HG03457 (cell line): Measurements from ENCODE around the gene ZBTB20.

Source experiments
- ATAC-seq: cut with Tn5 transposase; IDR thresholded peaks from one replicate; pipeline ENCODE4 v1.9.1; 2021; ENCODE audit warnings: moderate number of reproducible peaks; ENCODE audit not compliant: unreplicated experiment

ZBTB20 gene

DNA sequence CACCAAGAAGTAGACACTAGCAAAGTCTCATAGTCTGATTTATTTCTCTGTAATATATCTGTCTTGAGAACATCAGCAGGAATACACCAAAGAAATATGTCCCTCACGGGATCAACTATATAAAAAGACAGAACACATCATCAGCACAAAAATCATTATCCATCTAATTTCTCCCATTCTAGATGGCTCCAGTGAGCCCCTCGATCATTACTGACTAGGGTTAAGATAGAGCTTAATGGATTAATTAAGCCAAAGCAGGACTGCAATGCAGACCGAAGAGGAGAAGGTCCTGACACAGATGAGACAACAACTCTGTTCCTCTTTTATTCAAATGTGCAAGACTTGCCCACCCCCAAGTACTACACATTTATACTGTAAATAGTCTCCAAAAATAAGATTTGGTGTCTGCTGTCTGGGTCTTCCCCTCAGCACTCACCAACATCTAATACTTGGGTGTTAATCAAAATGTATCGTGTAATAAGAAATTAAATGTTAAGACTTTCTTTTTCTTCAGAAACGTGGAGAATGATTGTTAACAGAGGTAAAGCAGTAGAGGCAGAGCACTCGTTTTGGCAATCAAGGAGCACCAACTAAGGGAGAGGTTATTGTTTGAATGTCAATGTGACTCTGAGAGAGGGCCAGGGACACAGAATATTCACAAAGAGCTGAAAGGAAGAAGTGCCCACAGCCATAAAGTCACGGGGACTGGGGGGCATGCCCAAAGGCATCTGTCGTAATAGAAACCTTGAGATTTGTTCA is 719.6 kb downstream of the ZBTB20 start:
- no peak for ATAC-seq

DNA sequence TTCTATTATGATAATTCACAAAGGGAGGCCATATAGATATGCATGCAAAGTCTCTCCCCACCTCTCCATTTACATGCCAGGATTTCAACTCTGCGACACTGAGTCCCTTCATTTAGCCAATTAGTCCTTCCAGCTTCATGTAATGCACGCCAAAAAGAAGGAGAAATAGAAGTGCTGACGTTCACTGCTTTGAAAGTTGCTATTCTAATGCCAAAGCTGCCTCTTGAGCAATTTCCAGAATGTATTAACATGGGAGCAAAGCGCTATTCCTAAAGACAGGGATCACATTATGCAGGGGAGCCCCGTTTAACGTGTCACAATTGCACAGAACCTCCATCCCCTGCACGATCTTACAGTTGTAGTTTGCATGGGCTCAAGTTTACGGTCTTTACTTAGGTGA is 722.8 kb downstream of the ZBTB20 start:
- no peak for ATAC-seq

DNA sequence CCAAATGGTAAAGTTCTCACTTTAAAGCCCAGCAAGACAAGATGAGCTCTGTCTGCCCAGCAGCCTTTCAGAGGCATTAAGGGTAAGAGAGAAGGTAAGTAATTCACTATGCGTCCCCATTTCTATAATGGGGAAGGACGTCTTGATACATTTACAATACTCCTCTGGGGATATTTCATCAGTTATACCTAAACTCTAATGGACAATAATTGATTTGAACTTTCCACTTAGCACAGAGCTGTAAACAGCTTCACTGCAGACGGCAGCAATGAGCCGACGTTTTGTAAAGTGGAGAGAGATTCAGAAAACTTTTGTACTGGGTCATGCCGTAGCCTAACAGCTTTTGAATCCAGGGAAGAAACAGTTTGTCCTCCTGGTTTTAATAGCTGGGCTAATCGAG is 725.9 kb downstream of the ZBTB20 start:
- ATAC-seq, result no peak

DNA sequence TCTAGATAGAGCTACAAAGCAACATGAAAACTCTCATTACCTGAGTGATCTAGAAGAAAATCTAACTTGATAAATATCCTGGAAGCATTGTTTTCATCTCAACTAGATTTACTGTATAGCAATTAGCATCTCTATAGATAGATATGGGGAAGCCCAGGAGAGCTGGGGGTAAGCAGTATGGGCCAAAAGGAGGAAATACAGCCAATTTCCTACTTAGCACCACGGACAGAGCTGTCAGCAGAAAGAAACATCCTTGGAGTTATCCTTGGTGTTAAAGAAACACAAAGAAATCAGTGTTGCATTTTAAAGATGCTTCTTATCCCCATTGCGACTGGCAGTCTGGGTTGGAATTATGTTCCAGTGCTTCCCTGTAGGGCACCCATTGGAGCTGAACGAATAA is 727.0 kb downstream of the ZBTB20 start:
- no peak for ATAC-seq

DNA sequence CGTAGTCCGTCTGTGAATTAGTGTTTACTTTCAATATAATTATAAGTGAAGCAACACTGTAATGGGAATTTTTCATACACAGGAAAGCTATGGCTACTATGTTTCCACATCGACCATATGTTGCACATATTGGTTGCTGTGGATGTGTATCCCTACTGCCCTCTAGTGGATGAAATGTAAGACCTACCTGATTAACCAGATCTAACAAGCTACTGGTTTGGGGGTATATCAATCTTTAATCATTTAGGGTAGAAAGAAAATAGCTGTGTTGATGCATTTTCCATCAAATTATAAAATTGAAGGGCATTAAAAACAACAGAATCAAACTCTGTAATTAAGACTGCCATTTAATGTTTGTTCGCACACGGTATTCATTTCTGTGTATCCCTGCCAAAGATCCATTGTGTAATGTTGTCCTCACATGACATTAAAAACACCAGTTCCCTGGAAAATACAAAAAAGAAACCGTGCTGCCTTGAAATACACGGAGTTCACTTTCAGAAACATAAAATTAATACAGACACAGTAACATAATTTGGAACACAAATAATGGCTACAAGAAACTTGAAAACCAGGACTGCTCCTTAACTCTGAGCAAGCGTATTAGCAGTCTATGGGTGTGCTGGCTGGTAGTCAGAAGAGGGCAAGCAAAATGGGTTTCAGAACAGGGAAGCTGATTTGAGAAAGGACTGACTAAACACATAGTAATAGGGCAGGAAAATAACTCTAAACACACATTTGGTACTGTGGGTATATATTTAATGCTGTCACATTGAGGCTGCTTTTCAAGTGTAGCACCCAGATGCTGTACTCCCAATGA is 728.2 kb downstream of the ZBTB20 start:
- ATAC-seq, result no peak

DNA sequence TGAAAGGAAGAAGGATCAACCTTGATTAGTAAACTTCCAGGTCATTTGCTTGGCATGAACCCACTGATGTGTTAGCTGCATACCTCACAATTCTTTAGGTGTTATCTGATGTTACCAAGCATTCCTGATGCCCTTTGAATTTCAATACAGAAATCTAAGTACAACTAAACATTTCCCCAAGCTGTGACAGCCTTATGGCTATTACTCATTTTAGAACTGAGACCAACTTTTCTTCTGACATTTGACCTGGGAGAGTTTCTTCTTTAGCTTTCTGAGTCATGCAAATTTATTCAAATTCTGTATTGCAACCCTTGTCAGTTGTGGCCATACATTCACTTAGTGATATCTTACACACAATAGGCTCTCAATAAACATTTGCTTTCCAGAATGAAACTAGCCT is 729.0 kb downstream of the ZBTB20 start:
- ATAC-seq, result peak; percentile 75

DNA sequence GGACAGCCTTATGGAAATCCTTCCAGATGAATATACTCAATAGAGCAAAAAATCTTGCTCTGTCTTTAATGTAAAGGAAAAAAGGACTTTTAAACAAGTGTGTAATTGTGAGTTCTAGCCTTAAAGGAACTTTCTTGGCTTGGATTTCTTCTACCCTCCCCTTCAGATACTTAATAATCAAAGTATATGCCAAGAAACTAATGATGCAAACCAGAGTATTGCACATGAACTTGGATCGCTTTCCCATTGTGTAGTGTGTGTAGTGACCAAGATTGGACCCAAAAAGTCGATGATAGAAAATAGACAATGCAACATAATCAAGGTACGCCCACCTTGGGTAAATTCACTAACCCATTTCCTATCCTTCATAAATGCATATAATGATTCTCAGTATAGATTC is 729.4 kb downstream of the ZBTB20 start:
- ATAC-seq, result no peak

DNA sequence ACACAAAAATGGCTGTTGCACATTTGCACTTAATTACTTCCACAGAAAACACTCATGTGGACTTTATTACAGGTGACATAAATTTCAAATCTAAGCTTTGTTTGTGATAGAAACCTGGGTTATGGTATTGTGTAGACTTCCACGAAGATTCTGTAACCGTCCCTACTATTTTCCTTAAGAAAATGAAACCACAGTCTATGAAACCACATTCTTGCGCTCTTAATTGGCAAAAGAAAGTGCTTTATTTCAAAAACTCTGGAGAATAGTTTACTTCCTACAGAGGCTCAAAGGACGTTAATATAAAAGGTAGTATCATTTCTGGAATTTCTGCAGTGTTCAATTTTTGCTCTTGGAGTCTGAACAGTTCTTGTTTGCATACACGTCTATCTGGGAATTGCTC is 729.8 kb downstream of the ZBTB20 start:
- no peak for ATAC-seq

DNA sequence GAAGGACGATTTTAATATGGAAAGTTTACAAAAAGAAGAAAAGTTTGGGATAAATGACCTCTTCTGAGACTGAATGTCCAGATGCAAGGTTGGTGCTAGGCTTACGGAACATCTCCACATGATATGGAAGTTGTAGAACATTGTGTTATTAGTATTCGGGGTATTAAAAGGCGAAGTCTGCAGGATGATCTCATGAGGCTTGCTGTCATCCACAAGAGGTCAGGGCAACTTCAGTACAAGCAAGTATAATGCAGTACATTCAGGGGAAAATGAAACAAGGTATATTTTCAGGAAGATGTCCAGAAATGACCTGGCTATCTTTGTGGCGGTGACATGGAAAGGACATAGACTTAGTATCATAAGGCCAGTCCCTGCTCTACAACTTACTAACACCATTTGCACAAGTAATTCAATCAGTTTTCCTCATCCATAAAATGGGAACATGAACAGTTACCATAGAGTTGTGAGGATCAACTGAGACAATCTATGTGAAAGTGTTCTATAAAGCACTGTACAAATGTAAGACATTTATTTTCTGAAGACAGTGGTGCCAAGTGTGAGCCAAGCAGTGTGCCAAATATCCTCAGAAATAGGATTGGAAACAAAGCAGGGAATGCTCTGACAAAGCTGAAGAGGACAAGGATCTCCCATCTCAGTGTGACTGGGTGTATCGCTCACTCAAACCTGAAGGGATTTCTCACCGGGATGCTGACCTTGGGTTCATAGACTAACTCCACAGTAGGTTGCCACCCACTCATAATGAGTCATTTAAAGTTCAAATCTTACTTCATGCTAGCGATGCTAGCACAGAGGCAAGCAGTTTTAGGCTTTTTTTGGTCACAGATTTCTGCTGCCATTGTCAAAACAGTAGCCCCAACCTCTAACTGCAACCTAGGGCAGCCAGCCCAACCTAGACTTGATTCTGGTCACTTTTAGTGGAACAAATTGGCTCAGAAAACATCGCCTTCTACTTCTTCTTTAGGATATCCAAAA is 735.0 kb downstream of the ZBTB20 start:
- ATAC-seq, result peak; percentile 53

DNA sequence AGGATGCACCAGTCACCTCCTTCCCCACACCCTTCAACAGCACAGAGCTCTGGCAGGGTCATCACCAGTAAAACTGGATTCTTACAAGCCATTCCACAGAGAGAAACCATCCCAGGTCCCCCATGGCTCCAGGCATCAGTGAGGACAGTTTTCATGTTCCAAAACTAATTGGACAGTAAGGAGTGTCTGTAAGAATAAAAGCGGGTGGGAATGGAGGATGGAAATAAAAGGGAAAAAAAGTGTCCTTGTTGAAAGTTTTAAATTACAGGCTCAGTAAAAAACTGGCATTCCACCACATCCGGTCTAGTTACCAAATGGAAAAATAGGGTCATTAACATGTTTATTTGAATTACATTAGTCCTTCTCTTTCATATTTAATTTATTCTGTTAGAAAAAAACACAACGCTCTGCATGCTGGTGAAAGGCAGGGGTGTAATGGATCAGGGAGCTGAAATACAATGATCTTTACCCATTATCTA is 735.9 kb downstream of the ZBTB20 start:
- no peak for ATAC-seq

DNA sequence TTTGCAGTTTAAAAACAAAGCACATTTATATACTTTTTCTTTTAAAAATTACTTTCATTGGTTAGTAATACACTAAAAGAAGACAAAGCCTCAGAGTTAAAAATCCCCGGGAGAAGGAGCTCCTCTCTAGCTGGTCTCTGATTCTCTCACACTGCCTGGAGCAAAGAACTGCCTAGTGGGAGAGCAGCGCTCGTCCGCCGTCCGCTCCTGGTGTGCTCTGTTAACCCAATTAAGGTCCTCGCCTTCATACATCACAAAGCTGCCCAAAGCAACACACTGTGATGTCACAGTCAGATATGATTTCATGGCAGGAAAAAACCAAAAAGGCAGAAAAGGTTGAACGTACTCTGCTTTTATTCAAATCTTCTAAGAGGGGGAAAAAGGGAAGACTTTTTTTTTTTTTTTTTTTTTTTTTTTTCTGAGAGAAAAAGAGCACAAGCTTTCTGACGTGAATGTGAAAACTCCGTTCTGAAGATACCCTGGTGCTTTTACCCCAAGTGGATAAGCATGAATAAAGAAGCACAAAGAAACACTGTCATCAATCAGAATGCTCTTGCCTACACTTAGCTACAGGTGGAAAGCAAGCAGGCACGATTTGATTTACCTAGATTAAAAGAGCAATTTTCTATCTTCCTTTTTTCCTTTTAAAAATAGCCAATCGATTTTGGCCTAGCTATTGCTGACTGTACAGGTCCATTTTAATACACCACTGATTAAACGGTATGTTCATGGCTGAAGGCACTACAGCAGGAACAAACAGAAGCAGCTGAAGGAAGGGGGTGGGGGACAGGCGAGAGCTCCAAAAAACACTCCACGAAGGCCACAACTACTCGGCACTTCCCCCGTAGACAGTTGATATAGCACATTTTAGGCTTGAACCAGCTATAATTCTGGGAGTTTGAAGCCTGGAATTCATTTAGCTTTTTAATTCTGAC is 738.1 kb downstream of the ZBTB20 start:
- ATAC-seq, result no peak

DNA sequence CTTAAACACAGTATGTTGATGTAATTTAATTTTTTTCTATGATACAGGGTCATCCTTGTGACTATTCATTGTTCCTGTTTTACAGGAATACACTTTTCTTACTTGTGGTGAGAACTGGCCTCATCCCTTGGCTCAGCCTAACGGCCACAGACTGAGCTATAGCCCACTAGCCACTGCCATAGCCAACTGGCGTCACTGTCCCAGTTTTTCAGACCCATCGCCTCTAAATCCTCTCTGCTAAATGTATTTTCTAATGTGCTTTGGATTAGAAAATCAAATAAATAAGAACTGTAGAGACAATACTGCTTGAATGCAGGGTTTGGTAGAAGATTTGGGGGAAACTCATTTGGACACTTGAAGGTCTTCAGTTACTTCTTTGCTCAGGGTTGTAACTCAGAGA is 740.2 kb downstream of the ZBTB20 start:
- ATAC-seq, result no peak

DNA sequence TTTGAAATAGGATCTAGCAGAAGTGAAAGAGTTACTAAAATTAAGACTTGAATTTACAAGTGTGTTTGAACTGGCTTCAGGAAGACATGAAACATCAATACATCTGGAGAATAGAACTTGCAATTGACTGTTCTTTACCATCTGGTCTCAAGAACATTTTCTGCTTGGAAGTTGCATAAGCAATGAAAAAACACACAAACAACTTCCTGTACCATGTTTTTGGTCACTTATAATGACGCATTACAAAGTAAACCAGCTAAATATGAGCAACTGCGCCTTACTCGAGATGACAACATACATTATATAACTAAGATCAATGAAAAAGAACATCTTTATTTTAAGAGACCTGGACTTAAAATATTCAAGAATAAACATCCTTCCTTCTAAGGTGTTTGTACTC is 740.8 kb downstream of the ZBTB20 start:
- no peak for ATAC-seq

DNA sequence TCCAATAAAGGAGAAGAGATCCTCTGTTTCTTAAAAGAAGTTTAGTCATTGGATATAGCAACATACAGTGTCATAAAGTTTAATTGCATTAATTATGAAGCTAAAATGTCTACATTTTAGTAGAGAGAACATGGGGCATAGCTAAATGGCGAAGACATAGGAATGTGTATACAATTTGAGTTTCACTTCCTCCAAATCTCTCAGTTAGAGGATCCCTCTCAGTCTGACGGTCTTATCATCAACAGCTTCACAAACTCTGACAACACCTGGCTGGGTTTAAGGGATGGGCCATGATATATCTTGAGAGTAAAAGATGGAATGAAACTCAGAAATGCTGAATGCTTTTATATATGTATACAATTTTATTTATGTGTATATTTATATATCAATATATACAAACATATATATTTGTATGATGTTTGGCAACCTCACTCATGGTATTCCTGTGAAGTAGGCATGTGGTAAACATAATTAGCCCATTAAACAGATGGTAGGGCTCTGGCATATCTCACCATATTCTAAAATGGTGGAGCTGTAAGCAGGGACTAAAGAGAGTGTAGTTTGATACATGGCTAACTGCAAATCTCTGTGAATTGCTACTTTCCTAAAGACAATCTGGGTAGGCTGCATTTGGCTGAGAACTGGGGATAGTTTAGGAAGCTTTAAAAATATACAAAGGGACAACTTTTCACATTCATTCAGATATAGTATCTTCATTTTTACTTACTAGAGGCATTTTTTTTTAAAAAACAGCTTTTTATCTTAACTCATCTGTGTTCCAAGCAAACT is 741.7 kb downstream of the ZBTB20 start:
- ATAC-seq, result no peak

DNA sequence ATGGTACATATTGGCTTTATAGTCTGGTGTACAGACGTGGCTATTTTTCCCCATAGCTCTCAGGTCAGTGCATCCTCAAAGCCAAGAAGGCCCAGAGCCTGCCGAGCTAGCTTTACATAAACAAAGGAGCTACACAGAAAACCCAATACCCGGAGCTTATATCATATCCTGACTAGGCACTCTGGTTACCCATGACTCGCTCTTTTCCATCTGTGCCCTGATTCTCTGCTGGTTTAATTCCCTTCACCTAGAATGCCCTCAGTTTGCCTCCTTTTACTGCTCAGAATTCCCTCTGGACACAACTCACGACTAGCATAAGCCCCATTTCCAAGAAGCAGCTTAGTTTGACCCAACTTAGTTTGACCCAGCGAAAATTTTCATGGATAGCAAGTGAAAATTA is 742.5 kb downstream of the ZBTB20 start:
- no peak for ATAC-seq

DNA sequence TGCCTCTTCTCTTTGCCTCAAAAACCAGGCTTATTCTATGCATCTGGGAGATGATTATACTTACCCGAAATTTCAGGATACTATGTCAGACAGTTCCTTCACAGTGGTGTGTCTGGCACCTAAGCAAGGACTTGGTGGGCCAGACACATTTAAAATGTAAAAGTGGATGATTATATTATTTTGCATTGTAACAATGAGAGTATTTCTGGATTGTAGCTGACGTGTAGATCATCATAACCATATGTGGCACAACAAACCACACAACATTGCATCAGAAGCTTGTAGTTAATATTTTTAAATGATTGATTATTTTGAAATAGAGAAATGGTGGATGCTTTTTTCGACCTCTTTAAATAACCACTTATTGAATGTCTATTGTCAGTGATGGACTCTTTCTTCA is 744.2 kb downstream of the ZBTB20 start:
- no peak for ATAC-seq

DNA sequence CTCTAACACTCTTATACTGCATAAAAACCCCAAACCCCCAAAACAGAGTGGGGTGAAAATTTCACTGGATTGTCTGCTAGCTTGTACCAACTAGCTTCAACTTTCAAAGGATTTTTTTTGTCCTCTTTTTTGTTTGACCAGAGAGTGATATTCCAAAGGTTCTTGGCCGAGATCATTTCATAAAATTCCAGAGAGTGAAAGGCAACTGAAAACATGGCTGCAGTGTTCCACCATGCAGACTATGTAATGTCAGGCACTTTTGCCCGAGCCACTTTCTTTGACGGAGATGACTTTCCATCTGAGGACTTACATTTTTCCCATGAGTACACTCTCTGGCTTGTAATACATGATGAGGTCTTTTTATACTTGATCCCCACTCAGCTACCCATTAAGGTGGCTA is 745.7 kb downstream of the ZBTB20 start:
- no peak for ATAC-seq

DNA sequence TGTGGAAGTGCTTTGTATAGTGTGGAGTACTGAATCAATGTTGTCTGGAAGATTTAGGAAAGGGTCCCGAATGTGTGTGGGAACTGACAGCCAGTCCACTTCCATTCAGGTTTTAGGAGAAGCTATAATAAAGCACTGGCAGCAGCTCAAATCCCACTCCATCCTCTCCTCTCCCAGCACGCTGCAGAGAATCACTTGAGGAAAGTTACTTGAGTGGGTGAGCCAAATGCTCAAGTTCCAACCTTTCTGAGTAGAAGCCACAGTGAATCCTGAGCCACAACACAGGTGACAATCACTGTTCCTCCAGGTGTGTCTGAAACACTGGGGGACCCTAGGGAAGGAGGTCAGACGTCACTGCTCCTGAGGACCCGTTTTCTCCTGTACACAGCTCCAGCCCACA is 746.7 kb downstream of the ZBTB20 start:
- ATAC-seq, result no peak

DNA sequence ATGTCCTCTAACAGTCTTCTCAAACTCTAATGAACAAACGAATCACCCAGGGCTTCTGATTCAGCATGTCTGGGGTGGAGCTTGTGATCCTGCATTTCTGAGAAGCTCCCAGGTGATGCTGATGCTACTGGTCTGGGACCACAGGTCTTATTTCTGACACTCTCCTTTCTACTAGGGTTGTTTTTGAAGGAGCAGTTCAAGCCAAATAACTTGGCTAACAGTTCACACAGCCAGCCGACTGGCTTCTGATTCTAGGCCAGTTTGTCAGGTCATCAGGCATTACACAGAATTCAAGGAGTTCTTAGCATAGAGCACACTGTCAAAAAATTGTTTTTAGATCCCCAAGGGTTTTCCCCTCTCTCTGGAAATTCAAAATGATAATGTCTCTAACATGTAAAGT is 752.5 kb downstream of the ZBTB20 start:
- ATAC-seq, result no peak
